Measurements from ENCODE around the gene SIRT7.
A peak's percentile ranks its signal among the peaks of the same experiment; 100 is the strongest.

Gene SIRT7

DNA sequence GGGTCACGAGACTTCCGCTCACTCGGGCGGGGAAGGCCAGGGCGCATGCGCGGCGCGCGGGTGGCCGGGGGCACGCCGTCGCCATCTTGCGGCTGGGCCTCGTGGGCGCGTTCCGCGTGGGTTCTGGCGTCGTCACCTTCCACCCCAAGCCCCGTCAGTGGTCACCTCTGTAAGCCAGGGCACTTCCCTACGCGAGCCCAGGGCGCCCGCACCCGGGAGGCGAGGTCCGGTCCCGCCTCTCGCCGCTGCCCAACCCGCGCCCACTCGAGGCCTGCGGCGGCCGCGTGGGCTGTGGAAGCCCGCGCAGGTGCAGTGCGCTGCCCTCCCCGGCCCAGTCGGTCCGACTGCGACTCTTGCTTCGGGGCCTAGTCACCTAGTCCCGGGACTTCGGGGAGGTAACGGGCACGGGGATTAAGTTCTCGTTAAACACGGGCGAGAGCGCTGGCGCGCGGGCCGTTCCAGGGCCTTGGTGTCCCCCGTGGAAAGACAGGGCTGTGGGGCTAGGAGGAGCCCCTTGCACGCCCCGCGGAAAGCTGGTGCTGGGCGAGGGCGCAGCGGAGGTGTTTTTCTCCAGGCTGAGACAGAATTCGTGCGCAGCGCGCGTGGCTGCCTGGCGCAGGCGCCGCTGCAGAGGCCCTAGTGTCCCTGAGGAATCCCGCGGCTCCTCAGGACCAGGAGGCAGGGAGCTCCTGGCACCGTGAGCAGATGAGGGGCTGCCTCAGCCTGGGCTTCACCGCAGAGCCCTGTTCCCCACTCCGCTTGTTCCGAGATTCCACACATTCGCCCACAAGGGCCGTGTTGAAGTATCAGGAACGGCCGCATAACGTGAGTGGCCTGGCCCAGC, 46.4 kb downstream of the SIRT7 start:
- peak overlapping the region; percentile 98 for H3K27ac ChIP-seq (replicated peaks)
- DNase-seq (ENCODE audit: low read depth in 1 of 2, low spot score in 1 of 2) = peak; percentile 91
- peak overlapping the region; percentile 87 for H3K4me3 ChIP-seq (replicated peaks; ENCODE audit: insufficient read depth, low read length)
- TF ChIP-seq, protein P1, sequence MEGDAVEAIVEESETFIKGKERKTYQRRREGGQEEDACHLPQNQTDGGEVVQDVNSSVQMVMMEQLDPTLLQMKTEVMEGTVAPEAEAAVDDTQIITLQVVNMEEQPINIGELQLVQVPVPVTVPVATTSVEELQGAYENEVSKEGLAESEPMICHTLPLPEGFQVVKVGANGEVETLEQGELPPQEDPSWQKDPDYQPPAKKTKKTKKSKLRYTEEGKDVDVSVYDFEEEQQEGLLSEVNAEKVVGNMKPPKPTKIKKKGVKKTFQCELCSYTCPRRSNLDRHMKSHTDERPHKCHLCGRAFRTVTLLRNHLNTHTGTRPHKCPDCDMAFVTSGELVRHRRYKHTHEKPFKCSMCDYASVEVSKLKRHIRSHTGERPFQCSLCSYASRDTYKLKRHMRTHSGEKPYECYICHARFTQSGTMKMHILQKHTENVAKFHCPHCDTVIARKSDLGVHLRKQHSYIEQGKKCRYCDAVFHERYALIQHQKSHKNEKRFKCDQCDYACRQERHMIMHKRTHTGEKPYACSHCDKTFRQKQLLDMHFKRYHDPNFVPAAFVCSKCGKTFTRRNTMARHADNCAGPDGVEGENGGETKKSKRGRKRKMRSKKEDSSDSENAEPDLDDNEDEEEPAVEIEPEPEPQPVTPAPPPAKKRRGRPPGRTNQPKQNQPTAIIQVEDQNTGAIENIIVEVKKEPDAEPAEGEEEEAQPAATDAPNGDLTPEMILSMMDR (IDR thresholded peaks at IDR 0.05; ENCODE audit: insufficient read depth, low read length) = no peak
- peak; percentile 73 for TF ChIP-seq POLR2AphosphoS5 (IDR thresholded peaks at IDR 0.05; ENCODE audit: low read depth)
- no peak for TF ChIP-seq REST (IDR thresholded peaks at IDR 0.05; ENCODE audit: insufficient replicate concordance, low read depth)
- TF ChIP-seq SPI1 (IDR thresholded peaks at IDR 0.05; ENCODE audit: borderline replicate concordance, low read depth) = peak; percentile 78; the same call in 1 of the 2 replicates
- no peaks in the 10 kb centered on the region for H3K27me3 ChIP-seq (ENCODE audit: insufficient read depth, poor library complexity, severe bottlenecking)

DNA sequence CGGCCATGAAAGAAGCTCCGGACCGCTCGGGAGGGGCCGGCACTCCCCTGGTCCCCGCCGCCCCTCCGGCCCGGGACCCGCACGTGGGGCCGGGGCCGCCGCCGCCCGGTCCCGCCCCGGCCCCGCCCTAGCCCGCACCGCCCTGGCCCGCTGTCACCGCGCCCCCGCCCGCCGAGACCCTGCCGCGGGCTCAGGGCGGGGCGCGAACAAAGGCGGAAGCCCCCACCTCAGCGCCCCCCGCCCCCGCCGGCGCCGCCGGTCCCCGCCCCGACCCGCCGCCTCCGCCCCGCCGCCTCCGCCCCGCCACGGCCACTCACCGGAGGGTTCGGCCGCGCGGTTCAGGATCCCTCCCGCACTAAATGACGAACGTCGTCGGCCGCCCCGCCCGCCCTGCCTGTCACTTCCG, 47.0 kb downstream of the SIRT7 start, which contains the start of gene ARHGDIA:
ARHGDIA (minus strand) TSS at position 357 of the 406 bp plus-strand sequence. CDS start 1,407 bp downstream, outside the sequence.
- peak within 1 kb of the TSS; percentile 87 for H3K4me3 ChIP-seq (replicated peaks; ENCODE audit: insufficient read depth, low read length)
- TF ChIP-seq GABPA (IDR thresholded peaks at IDR 0.05; ENCODE audit: low read depth) = peak; percentile 73; the same call in 1 of the 2 replicates
- no peak for TF ChIP-seq POLR2AphosphoS5 (IDR thresholded peaks at IDR 0.05; ENCODE audit: low read depth)
- DNase-seq (ENCODE audit: low read depth in 1 of 2, low spot score in 1 of 2) = no peak
- peak within 1 kb of the TSS; percentile 98 for H3K27ac ChIP-seq (replicated peaks)
- H3K27me3 ChIP-seq (ENCODE audit: insufficient read depth, poor library complexity, severe bottlenecking) = no peaks in the 10 kb centered on the region

DNA sequence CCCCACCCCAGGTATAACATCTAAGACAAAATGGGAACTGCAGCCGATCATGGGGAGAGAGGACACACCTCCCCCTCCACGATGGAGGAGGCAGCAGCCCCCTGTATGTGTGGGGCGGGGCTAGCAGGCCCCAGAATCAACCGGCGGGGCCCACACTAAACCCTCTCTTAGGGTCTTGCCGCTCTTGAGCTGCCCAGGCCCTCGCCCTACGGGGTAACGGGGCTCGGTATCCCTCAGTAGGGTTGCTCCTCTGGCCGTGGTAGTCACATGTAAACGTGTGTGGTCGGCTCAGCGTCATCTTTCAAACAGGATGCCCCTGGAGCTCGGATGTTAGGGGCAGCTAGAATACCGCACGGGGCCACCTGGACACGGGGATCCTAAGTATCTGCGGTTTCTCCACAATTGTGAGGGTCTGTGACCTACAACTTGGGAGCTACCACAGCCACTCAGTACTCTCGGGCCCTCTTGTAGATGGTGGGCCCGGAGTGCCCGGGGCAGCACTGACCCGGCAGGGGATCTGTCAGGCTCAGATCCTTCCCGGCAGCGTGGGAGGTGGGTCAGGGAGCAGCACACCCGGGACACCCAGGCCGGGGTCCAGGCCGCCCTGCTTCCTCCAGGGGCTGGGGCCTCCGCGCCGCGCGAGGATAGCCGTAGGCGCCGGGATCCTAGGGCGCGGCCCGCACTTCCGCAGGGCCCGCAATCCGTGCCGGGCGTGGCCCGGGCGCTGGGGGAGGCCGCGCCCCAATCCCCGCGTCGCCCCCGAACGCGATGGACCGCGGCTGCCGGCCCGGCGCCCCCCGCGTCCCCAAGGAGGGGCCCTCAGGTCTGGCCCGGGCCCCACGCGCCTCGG, 47.6 kb downstream of the SIRT7 start:
- Histone ChIP-seq H3K27me3 (ENCODE audit: insufficient read depth, poor library complexity, severe bottlenecking) (no peaks in the 10 kb centered on the region), H3K4me3 (replicated peaks; ENCODE audit: insufficient read depth, low read length) (peak overlapping the region; percentile 87), H3K27ac (replicated peaks) (peak overlapping the region; percentile 93)
- peak in 1 of 2 experiments; percentile 39 for DNase-seq (ENCODE audit: low read depth in 1 of 2, low spot score in 1 of 2)
- TF ChIP-seq SPI1 (IDR thresholded peaks at IDR 0.05; ENCODE audit: borderline replicate concordance, low read depth) (peak; percentile 26; the same call in 1 of the 2 replicates), GABPA (IDR thresholded peaks at IDR 0.05; ENCODE audit: low read depth) (no peak), REST (IDR thresholded peaks at IDR 0.05; ENCODE audit: insufficient replicate concordance, low read depth) (no peak), POLR2AphosphoS5 (IDR thresholded peaks at IDR 0.05; ENCODE audit: low read depth) (peak; percentile 46; the same call in 1 of the 2 replicates)
- TF ChIP-seq, protein P1 (IDR thresholded peaks at IDR 0.05; ENCODE audit: insufficient read depth, low read length) = no peak

Measured in HL-60 (cell line).